ENCODE results near the gene DNAI1. TPM values are rescaled to one million over a fixed set of nuclear protein-coding genes. Genes with fewer than 3 reads are reported as not detected.
"Not testable (repeated sequence)": the region's sequence is repeated elsewhere in the genome, so short reads cannot be mapped to it uniquely, and the experiment has no call there.

DNAI1 gene
- polyA plus RNA-seq, 1 donor, result 3.0 TPM

- no peak for DNase-seq
Observed at GRCh38 chr9:34450644-34451043, 8.0 kb upstream of the DNAI1 start.

DNA sequence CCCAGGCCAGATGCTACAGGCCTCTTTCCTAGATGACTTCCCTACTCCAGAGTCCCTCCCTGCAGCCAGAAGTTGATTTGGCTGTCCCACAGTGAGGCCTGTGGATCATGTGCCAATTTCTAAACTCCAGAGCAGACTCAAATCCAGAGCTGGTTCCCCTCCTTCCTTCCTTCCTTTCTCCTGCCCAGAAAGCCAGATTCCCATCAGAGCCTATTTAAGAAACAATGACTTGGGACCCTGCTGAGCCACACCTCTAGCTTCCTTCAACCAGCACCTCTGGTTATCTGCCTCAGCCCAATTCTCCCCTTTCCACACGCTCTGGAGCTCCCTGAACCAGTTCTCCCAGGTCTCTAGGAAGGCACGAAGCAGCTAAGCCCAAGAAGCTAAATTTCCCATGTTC lies 7.5 kb upstream of the DNAI1 start:
- DNase-seq, result no peak

DNA sequence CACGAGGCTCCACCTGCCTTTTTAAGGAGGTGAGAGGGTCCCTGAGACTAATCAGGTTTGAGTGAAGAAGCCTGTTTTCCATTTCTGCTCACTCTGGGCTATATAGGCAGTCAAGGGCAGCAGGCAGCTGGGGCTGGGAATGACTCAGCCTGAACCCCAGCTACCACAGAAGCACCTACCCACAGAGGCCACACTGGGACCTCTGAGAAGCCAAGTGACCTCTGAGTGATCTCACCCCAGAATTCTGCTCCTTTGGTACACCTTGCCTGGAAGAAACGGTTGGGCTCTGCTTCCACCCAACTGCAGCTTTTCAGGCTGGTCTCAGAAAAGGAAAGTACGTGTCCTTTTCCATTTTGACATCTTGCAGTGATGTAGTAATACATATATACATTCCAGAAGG lies 7.1 kb upstream of the DNAI1 start:
- no peak for DNase-seq

- DNase-seq, result no peak
Observed at GRCh38 chr9:34452568-34452967, 6.0 kb upstream of the DNAI1 start.

GRCh38 chr9:34454571-34455065 lies 4.0 kb upstream of the DNAI1 start:
- DNase-seq, result no peak

DNA sequence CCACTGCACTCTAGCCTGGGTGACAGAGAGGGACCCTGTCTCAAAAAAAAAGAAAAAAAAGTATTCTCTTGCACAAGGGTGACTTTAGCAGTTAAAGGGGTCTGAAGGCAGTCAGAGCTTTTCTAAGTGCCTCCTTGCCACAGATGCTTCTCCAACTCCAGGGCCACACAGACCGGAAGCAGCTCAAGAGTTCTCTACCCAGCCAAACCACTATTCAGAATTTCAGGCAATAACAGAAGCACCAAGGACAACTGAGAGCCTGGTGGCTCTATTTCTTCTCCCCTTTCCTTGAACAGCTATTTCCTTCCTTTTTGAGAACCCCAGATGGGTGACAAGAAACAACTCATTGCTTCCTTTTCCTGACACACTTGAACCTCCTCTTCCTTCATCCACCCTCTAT lies 2.5 kb upstream of the DNAI1 start:
- DNase-seq, result no peak

DNA sequence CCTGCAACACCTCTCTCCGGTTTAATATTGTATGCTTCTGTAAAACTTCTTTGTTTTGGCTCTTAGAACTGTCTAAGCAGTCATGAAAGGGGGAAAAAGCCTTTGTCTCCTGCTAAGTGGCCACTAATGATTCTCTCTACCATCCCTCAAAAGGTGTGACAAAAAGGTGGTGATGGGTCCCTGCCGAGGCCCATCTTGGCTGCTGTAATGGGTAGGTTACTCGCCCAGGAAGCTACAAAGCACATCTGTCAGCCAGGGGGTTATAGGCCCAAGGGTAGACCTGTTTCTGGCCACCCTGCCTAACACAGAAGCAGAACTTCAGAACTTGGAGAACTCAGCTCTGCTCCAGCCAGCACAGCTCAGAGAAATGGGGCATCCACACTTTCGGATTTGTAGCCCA lies 1.9 kb upstream of the DNAI1 start:
- DNase-seq, result no peak

DNA sequence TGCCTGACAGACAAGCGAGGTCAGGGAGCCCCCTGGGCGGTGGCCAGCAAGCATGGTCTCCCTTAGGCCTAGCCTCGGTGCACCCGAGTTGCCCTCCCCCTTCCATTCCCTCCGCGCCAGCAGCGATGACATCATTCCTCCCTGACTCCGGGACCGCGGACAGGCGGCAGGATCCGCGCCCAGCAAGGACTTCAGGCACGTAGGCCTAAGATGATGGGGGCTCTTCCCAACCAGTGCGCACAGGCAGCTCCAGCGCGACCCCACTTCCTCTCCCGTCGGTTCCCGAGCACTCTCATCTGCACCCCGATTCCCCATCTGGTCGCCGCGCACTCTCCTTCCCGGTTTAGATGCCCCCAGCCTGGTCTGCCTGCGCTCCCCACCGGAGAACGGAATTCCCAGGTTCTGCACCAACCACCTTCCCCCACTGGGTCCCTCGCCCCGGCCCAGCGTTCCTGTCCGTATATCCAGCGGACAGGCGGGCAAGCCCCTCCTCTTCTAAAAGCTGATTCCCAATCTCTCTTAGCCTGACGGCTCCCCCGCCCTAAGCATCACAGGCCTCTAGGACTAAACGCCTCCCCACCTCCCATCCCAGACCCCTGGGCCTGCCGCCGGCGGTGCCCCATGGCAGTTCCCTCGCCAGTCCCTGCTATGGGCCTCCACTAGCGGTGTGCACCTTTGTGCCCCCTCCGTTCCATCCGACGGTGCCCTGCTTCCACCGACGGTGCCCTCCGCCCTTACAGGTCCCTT lies 1.2 kb upstream of the DNAI1 start:
- peak; percentile 53 for DNase-seq

DNA sequence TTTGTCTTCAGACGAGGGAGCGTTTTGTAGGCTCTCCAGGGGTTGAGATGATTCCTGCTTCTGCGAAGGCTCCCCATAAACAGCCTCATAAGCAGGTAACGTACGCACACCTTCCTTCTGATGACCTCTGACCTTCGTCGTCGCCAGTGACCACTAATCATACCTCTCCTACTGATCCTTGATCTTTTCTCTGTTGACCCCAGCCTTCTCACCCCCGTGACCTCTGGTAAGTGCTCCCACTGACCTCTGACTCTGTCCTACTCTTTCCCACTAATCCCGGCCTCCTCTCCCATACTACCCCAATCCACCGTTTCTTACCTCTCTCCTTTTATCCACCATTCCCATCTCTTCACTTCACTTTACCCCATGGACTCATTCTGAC lies 345 bp downstream of the DNAI1 start:
- no peak for DNase-seq

DNA sequence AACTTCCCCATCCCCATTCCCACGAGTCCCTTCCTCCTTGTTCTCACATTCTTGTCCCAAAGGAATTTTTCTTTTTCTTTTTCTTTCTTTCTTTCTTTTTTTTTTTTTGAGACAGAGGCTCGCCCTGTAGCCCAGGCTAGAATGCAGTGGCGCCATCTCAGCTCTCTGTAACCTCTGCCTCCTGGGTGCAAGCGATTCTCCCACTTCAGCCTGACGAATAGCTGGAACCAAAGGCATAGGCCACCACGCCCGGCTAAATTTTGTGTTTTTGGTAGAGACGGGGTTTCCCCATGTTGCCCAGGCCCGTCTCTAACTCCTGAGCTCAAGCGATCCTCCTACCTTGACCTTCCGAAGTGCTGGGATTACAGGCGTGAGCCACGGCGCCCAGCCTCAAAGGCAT lies 751 bp downstream of the DNAI1 start:
- no peak for DNase-seq

- no peak for DNase-seq
Observed at GRCh38 chr9:34459941-34460340, 1.3 kb downstream of the DNAI1 start.

- DNase-seq, result no peak
Observed at GRCh38 chr9:34463098-34463900, 4.7 kb downstream of the DNAI1 start.

- no peak for DNase-seq
Observed at GRCh38 chr9:34463901-34464232, 5.3 kb downstream of the DNAI1 start.

GRCh38 chr9:34464571-34464970 lies 6.0 kb downstream of the DNAI1 start:
- no peak for DNase-seq

- no peak for DNase-seq
Observed at GRCh38 chr9:34465468-34465867, 6.9 kb downstream of the DNAI1 start.

DNA sequence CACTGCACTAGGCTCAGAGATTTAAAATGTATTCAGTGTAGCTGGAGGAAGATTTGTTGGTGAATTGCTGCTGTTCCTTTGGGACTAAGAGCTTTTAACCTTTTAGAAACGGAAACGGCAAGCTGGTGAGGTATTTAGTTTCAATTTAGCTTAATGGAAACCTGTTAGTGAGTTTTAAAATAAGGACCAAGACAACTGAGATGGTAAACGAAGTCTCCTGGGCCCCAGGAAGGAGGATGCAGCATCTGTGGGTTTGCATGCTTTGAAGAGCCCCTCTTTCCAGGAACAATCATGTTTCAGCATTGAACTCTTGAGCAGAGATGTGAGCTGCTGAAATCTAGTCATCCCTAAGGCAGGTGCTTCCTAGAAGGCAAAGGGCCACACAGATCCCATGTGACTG lies 16.5 kb downstream of the DNAI1 start:
- DNase-seq, result no peak

DNA sequence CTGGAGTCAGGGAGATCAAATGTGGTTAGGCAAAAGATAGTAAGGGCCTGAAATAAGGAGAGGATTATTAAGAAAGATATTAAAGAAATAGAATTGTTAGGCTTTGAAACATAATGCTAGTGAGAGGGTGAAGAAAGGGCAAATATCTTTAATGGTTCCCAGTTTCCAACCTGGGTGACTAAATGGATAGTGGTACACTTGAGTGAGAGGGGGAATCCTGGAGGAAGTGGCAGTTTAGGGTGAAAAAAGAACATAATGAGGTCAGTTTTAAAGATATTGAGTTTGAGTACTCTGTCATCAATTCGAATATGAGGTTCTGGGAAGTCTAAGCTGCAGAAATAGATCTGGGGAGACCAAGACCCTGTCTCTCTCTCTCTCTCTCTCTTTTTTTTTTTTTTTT lies 18.9 kb downstream of the DNAI1 start:
- no peak for DNase-seq

- no peak for DNase-seq
Observed at GRCh38 chr9:34479431-34479866, 20.8 kb downstream of the DNAI1 start.

DNA sequence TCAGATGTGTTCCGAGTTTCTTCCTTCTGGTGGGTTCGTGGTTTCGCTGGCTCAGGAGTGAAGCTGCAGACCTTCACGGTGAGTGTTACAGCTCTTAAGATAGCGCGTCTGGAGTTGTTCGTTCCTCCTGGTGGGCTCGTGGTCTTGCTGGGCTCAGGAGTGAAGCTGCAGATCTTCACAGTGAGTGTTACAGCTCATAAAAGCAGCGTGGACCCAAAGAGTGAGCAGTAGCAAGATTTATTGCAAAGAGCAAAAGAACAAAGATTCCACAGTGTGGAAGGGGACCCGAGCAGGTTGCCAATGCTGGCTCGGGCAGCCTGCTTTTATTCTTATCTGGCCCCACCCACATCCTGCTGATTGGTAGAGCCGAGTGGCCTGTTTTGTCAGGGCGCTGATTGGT lies 23.0 kb downstream of the DNAI1 start:
- not testable (repeated sequence) for DNase-seq

DNA sequence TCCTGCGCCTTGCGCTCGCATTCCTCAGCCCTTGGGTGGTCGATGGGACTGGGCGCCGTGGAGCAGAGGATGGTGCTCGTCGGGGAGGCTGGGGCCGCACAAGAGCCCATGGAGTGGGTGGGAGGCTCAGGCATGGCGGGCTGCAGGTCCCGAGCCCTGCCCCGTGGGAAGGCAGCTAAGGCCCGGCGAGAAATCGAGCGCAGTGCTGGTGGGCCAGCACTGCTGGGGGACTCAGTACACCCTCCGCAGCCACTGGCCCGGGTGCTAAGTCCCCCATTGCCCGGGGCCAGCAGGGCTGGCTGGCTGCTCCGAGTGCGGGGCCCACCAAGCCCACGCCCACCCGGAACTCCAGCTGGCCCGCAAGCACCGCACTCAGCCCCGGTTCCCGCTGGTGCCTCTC lies 24.1 kb downstream of the DNAI1 start:
- not testable (repeated sequence) for DNase-seq

DNA sequence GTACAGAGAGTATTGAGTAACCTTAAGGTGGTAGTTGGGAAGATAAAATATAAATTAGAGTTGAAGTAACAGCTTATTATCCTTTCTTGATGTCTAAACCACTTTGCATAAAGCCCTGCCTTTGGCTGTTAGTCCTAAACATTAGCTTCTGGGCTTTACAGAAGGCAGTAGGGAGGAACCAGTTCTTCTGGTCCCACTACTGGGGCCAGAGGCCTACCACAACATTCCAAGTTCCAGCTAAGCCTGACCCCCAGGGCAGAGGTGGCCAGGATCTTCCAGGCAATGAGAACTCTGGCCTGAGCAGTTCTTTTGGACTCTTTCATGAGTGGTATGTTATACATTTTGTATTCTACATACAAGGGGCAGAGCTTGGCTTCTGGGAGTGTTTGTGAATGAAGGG lies 26.1 kb downstream of the DNAI1 start:
- DNase-seq, result no peak

DNA sequence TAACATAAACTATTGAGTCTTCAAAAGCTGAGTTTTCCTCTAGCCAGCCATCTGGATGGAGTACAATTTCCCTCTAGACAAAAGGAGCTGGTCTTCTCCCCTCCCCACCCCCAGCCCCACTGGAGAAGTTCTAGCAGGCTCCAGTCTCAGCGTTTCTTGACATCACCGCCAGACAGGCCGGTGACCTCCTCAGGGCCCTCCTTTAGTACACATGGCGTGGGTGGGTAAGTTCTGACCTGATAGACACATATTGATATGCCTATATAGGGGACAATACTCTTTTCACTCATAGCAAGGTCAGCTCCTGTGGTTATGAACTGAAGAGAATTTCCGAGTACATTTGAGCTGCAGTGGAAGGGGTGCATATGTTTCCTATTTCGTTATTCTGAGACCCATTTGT lies 27.2 kb downstream of the DNAI1 start:
- no peak for DNase-seq

DNA sequence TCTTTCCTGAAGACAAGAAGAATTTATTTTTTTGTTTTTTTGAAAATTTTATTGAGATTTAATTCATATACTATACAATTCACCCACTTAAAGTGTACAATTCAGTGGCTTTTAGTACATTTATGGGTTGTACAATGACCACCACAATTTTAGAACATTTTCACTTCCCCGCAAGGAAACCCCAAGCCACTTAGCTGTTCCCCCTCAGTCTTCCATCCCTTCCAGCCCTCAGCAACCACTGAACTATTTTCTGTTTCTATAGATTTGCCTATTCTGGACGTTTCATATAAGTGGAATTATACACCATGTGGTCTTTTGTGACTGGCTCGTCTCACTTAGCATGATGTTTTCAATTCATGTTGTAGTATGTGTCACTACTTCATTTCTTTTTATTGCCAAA lies 28.0 kb downstream of the DNAI1 start:
- no peak for DNase-seq

- no peak for DNase-seq
Observed at GRCh38 chr9:34490360-34490759, 31.8 kb downstream of the DNAI1 start.
